Neural cell (in vitro differentiated cells): ENCODE measurements around the gene TTC31.

Source experiments
- POLR2AphosphoS5 ChIP-seq: IDR thresholded peaks from 2 replicates; pipeline ENCODE4 v1.6.1; 2012
- RAD21 ChIP-seq: fragments of 450-650 bp; conservative IDR thresholded peaks from 2 replicates; pipeline ENCODE4 v1.6.1; 2014; ENCODE audit warnings: antibody characterized with exemption, mild to moderate bottlenecking, moderate library complexity
- SMC3 ChIP-seq: fragments of 450-650 bp; conservative IDR thresholded peaks from 2 replicates; pipeline ENCODE4 v1.6.1; 2014; ENCODE audit warnings: antibody characterized with exemption, mild to moderate bottlenecking, moderate library complexity; ENCODE audit not compliant: poor library complexity
- TAF1 ChIP-seq: IDR thresholded peaks from 2 replicates; pipeline ENCODE4 v1.6.1; 2012; ENCODE audit warnings: low read depth
- TF ChIP-seq, protein P1 (sequence below): fragments of 450-650 bp; IDR thresholded peaks from 2 replicates; pipeline ENCODE4 v1.5.1; 2014; ENCODE audit warnings: antibody characterized with exemption, mild to moderate bottlenecking, moderate library complexity; ENCODE audit not compliant: poor library complexity, severe bottlenecking

DNA sequence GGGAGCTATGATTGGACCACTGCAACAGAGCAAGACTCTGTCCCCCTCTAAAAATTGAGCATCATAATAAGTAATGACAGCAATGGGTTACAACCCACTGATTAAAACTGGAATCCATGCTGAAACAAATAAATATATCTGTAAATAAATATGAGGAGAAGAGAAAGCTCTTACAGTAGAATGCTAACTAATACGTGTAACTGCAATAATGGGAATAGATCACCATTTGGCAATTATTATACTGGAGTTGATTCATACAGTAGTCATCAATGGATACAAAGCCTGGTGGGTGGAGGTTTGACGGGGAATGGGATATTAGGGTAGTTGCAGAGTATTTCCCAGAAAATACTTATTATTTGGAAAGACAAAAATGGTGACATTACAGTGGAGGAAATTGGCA is 34.1 kb upstream of the TTC31 start:
- no peak for TF ChIP-seq RAD21
- TF ChIP-seq, protein P1, sequence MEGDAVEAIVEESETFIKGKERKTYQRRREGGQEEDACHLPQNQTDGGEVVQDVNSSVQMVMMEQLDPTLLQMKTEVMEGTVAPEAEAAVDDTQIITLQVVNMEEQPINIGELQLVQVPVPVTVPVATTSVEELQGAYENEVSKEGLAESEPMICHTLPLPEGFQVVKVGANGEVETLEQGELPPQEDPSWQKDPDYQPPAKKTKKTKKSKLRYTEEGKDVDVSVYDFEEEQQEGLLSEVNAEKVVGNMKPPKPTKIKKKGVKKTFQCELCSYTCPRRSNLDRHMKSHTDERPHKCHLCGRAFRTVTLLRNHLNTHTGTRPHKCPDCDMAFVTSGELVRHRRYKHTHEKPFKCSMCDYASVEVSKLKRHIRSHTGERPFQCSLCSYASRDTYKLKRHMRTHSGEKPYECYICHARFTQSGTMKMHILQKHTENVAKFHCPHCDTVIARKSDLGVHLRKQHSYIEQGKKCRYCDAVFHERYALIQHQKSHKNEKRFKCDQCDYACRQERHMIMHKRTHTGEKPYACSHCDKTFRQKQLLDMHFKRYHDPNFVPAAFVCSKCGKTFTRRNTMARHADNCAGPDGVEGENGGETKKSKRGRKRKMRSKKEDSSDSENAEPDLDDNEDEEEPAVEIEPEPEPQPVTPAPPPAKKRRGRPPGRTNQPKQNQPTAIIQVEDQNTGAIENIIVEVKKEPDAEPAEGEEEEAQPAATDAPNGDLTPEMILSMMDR: no peak
- TF ChIP-seq SMC3: no peak
- TF ChIP-seq TAF1: no peak
- no peak for TF ChIP-seq POLR2AphosphoS5
